GM23248 (cell line): ENCODE results near the gene RASA4.
"Not testable (repeated sequence)": the region's sequence is repeated elsewhere in the genome, so short reads cannot be mapped to it uniquely, and the experiment has no call there.

Source experiments
- EZH2 ChIP-seq: fragments of 200-600 bp; sonication (generic); IDR thresholded peaks from 2 replicates; pipeline ENCODE4 v1.6.1; 2018; ENCODE audit warnings: antibody characterized with exemption, mild to moderate bottlenecking; ENCODE audit not compliant: insufficient read depth, poor library complexity, severe bottlenecking
- EZH2phosphoT487 ChIP-seq: fragments of 200-600 bp; sonication (generic); IDR thresholded peaks from 2 replicates; pipeline ENCODE4 v1.6.1; 2018; ENCODE audit warnings: antibody characterized with exemption, moderate library complexity, mild to moderate bottlenecking, low read depth; ENCODE audit not compliant: insufficient read depth

DNA sequence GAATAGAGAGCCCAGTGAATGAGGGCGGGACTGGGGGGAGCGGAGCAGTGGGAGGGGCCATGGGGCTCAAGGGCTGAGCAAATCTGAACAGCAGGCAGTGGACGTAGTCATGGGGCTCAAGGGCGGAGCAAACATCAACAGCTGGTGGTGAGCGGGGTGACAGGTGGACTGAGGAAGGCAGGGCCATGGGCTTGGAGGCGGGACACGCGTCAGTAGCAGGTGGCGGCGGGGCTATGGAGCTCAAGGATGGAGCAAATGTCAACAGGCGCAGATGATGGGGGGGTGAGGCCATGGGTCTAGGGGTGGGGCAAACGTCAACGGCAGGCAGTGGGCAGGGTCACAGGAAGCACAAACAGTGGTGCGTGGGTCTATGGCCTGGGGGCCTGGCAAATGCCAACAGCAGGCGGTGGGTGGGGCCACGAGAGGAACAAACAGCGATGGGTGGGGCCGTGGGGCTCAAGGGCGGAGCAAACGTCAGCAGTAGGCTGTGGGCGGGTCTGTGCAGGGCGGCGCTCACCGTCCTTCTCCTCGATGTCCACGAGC lies 24.0 kb downstream of the RASA4 start:
- not testable (repeated sequence) for TF ChIP-seq EZH2, EZH2phosphoT487
